IMR-90 (cell line): ENCODE results near the gene WDR49. TPM values are rescaled to one million over a fixed set of nuclear protein-coding genes. Genes with fewer than 3 reads are reported as not detected.

Experiments
- ATAC-seq: fragments of 200-7000 bp; cut with Tn5 transposase; 2 replicates; pipeline ENCODE4 v1.9.1; 2020; ENCODE audit warnings: low read depth, mild to moderate bottlenecking, moderate library complexity
- BruUV-seq: library from RNA; stranded (reverse); fragments of 400-500 nt; replicated peaks from 2 replicates; lab custom pipeline; 2021; lab: Mats Ljungman, UMichigan
- CTCF ChIA-PET: fragments of 300-600 bp; formaldehyde crosslinking; extraction: SDS; loops from one replicate; lab custom pipeline; 2021; ENCODE audit warnings: antibody characterized with exemption; lab: Yijun Ruan, JAX
- POLR2A ChIA-PET: fragments of 300-600 bp; sonication (Branson Sonifier 250); formaldehyde crosslinking; loops from one replicate; lab custom pipeline; 2022; ENCODE audit warnings: antibody characterized with exemption; ENCODE audit not compliant: unreplicated experiment; lab: Charles Lee
- DNase-seq: peaks from one replicate; pipeline ENCODE4 v3.0.0; 2013
- H2AFZ ChIP-seq: replicated peaks from 2 replicates; pipeline ENCODE3; 2013; ENCODE audit warnings: low read length, mild to moderate bottlenecking; ENCODE audit not compliant: poor library complexity
- H2AK5ac ChIP-seq: 2 replicates; pipeline ENCODE4 v1.6.1; 2013; ENCODE audit warnings: low read depth, low read length, inconsistent platforms
- H2AK9ac ChIP-seq: replicated peaks from 2 replicates; pipeline ENCODE3; 2013; ENCODE audit warnings: mild to moderate bottlenecking, low read depth, low read length, moderate library complexity; ENCODE audit not compliant: poor library complexity
- H2BK120ac ChIP-seq: 2 replicates; pipeline ENCODE4 v1.6.1; 2013; ENCODE audit warnings: low read depth, low read length, inconsistent platforms
- H2BK15ac ChIP-seq: 3 replicates; pipeline ENCODE4 v1.6.1; 2013; ENCODE audit warnings: low read depth, low read length, inconsistent platforms
- H2BK20ac ChIP-seq: 2 replicates; pipeline ENCODE4 v1.6.1; 2013; ENCODE audit warnings: low read depth, mild to moderate bottlenecking, inconsistent platforms, low read length, moderate library complexity
- H2BK5ac ChIP-seq: 2 replicates; pipeline ENCODE4 v1.6.1; 2013; ENCODE audit warnings: mild to moderate bottlenecking, low read depth, low read length, inconsistent platforms; ENCODE audit not compliant: poor library complexity, severe bottlenecking
- H3K14ac ChIP-seq: replicated peaks from 2 replicates; pipeline ENCODE4 v1.6.1; 2013; ENCODE audit warnings: low read depth, low read length, inconsistent platforms
- H3K18ac ChIP-seq: 2 replicates; pipeline ENCODE4 v1.6.1; 2013; ENCODE audit warnings: low read depth, low read length, control low read depth
- H3K23ac ChIP-seq: 2 replicates; pipeline ENCODE4 v1.6.1; 2013; ENCODE audit warnings: low read depth, low read length, inconsistent platforms
- H3K27ac ChIP-seq: 2 replicates; pipeline ENCODE4 v1.5.1; 2013; ENCODE audit warnings: mild to moderate bottlenecking, control low read depth, low read length; ENCODE audit not compliant: insufficient read depth
- H3K27me3 ChIP-seq: 2 replicates; pipeline ENCODE4 v1.6.1; 2013; ENCODE audit warnings: low read length; ENCODE audit not compliant: control insufficient read depth, insufficient read depth
- H3K36me3 ChIP-seq: 2 replicates; pipeline ENCODE4 v1.6.1; 2013; ENCODE audit warnings: low read length, mixed read lengths; ENCODE audit not compliant: control insufficient read depth, insufficient read depth
- H3K4ac ChIP-seq: 2 replicates; pipeline ENCODE4 v1.6.1; 2013; ENCODE audit warnings: low read depth, low read length, inconsistent platforms
- H3K4me1 ChIP-seq: 2 replicates; pipeline ENCODE4 v1.6.1; 2013; ENCODE audit warnings: low read length, mixed read lengths; ENCODE audit not compliant: control insufficient read depth, insufficient read depth
- H3K4me2 ChIP-seq: 2 replicates; pipeline ENCODE4 v1.6.1; 2013; ENCODE audit warnings: low read depth, mild to moderate bottlenecking, control low read depth, low read length, moderate library complexity
- H3K4me3 ChIP-seq: 2 replicates; pipeline ENCODE4 v1.5.1; 2013; ENCODE audit warnings: low read depth, mild to moderate bottlenecking, control low read depth, low read length, moderate library complexity; ENCODE audit not compliant: insufficient read depth
- H3K56ac ChIP-seq: 2 replicates; pipeline ENCODE4 v1.6.1; 2013; ENCODE audit warnings: low read length, inconsistent platforms; ENCODE audit not compliant: insufficient read depth; ENCODE audit errors: extremely low read depth
- H3K79me1 ChIP-seq, 2 experiments: 2 replicates each; pipeline ENCODE4 v1.6.1; 2013; ENCODE audit warnings: low read length in 2 of 2, inconsistent platforms in 1 of 2, low read depth in 1 of 2
- H3K9ac ChIP-seq: 2 replicates; pipeline ENCODE4 v1.6.1; 2013; ENCODE audit warnings: low read depth, low read length, control low read depth
- H3K9me1 ChIP-seq: 2 replicates; pipeline ENCODE4 v1.6.1; 2013; ENCODE audit warnings: low read length, inconsistent platforms; ENCODE audit not compliant: insufficient read depth
- H3K9me3 ChIP-seq: 2 replicates; pipeline ENCODE4 v1.6.1; 2013; ENCODE audit warnings: low read length; ENCODE audit not compliant: control insufficient read depth, insufficient read depth
- H4K20me1 ChIP-seq: 2 replicates; pipeline ENCODE4 v1.6.1; 2013; ENCODE audit warnings: low read length, inconsistent platforms; ENCODE audit not compliant: insufficient read depth
- H4K5ac ChIP-seq: 2 replicates; pipeline ENCODE4 v1.6.1; 2013; ENCODE audit warnings: mild to moderate bottlenecking, low read depth, low read length, control low read depth
- H4K8ac ChIP-seq, 2 experiments: 2 replicates each; pipeline ENCODE4 v1.6.1; 2013; ENCODE audit warnings: low read depth in 2 of 2, low read length in 2 of 2, control low read depth in 1 of 2, inconsistent platforms in 1 of 2
- H4K91ac ChIP-seq: 2 replicates; pipeline ENCODE4 v1.6.1; 2013; ENCODE audit warnings: low read depth, low read length, inconsistent platforms; ENCODE audit not compliant: insufficient read depth
- BHLHE40 ChIP-seq: fragments of 150-350 bp; IDR thresholded peaks from 2 replicates; pipeline ENCODE4 v1.6.1; 2016; ENCODE audit warnings: mild to moderate bottlenecking, low read depth, low read length
- CEBPB ChIP-seq: IDR thresholded peaks from 2 replicates; pipeline ENCODE4 v1.6.1; 2012; ENCODE audit warnings: low read depth, low read length, improper control_type of control experiment
- CHD1 ChIP-seq: IDR thresholded peaks from 2 replicates; pipeline ENCODE4 v1.6.1; 2012; ENCODE audit warnings: low read depth, low read length, improper control_type of control experiment
- FOS ChIP-seq: fragments of 150-350 bp; IDR thresholded peaks from 2 replicates; pipeline ENCODE4 v1.6.1; 2016; ENCODE audit warnings: low read depth, low read length
- MAFK ChIP-seq: IDR thresholded peaks from 2 replicates; pipeline ENCODE4 v1.6.1; 2012; ENCODE audit warnings: low read depth, low read length, improper control_type of control experiment
- MAZ ChIP-seq: IDR thresholded peaks from 2 replicates; pipeline ENCODE4 v1.6.1; 2012; ENCODE audit warnings: low read depth, mild to moderate bottlenecking, low read length, improper control_type of control experiment, moderate library complexity, borderline replicate concordance
- MXI1 ChIP-seq: IDR thresholded peaks from 2 replicates; pipeline ENCODE4 v1.6.1; 2012; ENCODE audit warnings: low read depth, mild to moderate bottlenecking, low read length, moderate library complexity, borderline replicate concordance
- NFE2L2 ChIP-seq: fragments of 150-350 bp; IDR thresholded peaks from 2 replicates; pipeline ENCODE4 v1.6.1; 2016; ENCODE audit warnings: low read depth, mild to moderate bottlenecking, low read length
- POLR2A ChIP-seq: IDR thresholded peaks from 2 replicates; pipeline ENCODE4 v1.6.1; 2012; ENCODE audit warnings: mild to moderate bottlenecking, low read depth, low read length
- RAD21 ChIP-seq: IDR thresholded peaks from 2 replicates; pipeline ENCODE4 v1.6.1; 2012; ENCODE audit warnings: low read length, improper control_type of control experiment
- RCOR1 ChIP-seq: IDR thresholded peaks from 2 replicates; pipeline ENCODE4 v1.6.1; 2012; ENCODE audit warnings: mild to moderate bottlenecking, low read length, improper control_type of control experiment; ENCODE audit not compliant: insufficient replicate concordance
- RFX5 ChIP-seq: IDR thresholded peaks from 2 replicates; pipeline ENCODE4 v1.8.0; 2012; ENCODE audit warnings: low read depth, mild to moderate bottlenecking, low read length, moderate library complexity
- SMC3 ChIP-seq: fragments of 150-350 bp; IDR thresholded peaks from 2 replicates; pipeline ENCODE4 v1.6.1; 2016; ENCODE audit warnings: low read depth, mild to moderate bottlenecking, antibody characterized with exemption, low read length, moderate library complexity
- WGBS, 2 experiments: methylation state at CpG; one replicate each; pipeline versions ENCODE4 v1.1.5 to v1.1.7; 2013; ENCODE audit warnings: missing lambda C conversion rate in 2 of 2; ENCODE audit not compliant: insufficient read length in 1 of 2; ENCODE audit errors: extremely low coverage in 2 of 2; 5-methylcytosine and 5-hydroxymethylcytosine counted together
- dilution Hi-C: fragments of 300-500 bp; cut with HindIII; formaldehyde crosslinking; loops from one replicate; pipeline ENCODE4 v1.14.3; 2018; ENCODE audit warnings: low sequenced_read_pairs; ENCODE audit not compliant: unreplicated experiment
- in situ Hi-C: fragments of 300-500 bp; cut with MboI; formaldehyde crosslinking; loops from 3 replicates; pipeline ENCODE4 v1.14.3; 2019; ENCODE audit warnings: low sequenced_read_pairs, inconsistent platforms, mixed read lengths
- intact Hi-C: fragments of 100-400 bp; cut with micrococcal nuclease; formaldehyde crosslinking; loops from 2 replicates; pipeline ENCODE4 v1.10.0; 2022
- polyA plus RNA-seq, 3 experiments: library from polyadenylated mRNA; depleted of rRNA; stranded (reverse); fragments of >200 nt; gene quantifications; 2 replicates each; pipeline ENCODE4 v1.2.3, GENCODE V29; 2012; ENCODE audit warnings: low replicate concordance in 1 of 3
- total RNA-seq: library from RNA; depleted of rRNA; stranded (reverse); fragments of >200 nt; gene quantifications from 2 replicates; pipeline ENCODE4 v1.2.3, GENCODE V29; 2012
- TF ChIP-seq, protein P1 (sequence below): conservative IDR thresholded peaks from 2 replicates; pipeline ENCODE4 v1.5.1; 2012; ENCODE audit warnings: mild to moderate bottlenecking, low read depth, low read length, improper control_type of control experiment
- TF ChIP-seq, protein P2 (sequence below): fragments of 150-350 bp; IDR thresholded peaks from 2 replicates; pipeline ENCODE4 v1.6.1; 2016; ENCODE audit warnings: low read depth, mild to moderate bottlenecking, low read length, moderate library complexity, borderline replicate concordance
- TF ChIP-seq, protein P3 (sequence below): fragments of 150-350 bp; IDR thresholded peaks from 2 replicates; pipeline ENCODE4 v1.6.1; 2017; ENCODE audit warnings: mild to moderate bottlenecking, antibody characterized with exemption, low read length, low read depth

Gene WDR49
- total and polyA plus RNA-seq, 2 of the 4 experiments (the other 2 are of a cell fraction), result not detected

DNA sequence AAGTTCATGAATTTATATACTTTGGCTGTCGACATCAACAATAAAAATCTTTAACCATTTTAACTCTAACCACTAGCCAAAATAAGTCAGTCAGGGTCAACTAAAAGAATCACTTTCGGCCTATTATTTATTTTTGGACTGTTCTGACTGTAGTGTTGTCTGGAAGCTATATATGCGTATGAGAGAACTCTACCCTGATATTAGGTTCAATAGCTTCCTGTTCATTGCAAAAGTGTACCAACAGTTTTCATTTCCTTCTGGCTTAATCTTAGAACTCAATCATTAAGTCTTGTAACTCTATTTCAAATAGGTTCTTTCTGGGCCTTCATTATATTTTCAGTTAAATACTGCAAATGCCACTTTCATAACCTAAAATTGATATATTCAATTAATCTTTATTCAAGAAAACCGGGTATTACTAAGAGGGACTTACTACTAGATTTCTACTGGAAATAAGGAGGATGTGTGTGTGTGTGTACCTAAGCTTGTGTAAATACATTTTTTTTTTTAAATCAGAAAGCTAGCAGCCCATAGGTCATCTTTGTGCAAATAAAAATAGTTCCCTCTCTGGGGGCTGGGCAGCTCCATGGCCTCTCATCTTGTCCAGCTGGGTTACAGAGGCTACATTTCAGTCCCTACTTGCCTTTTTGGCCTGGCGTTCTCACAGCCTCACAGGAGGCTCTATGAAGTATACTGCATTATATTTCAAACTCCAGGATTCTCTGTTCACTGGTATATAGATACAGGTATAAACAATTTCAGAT lies 185.7 kb downstream of the WDR49 start:
- H4K5ac ChIP-seq, result no peak overlapping the region
- no peaks in the 10 kb centered on the region for H3K36me3 ChIP-seq
- WGBS, 2 experiments, result no CpG with 5 or more reads among the region's 5 CpGs
- H3K23ac ChIP-seq, result no peak overlapping the region
- dilution Hi-C loops (no loop called here), intact Hi-C loops (no loop called here), in situ Hi-C loops (no loop called here)
- H4K20me1 ChIP-seq, result no peaks in the 10 kb centered on the region
- H3K79me1 ChIP-seq, result no peaks in the 10 kb centered on the region
- H3K9ac ChIP-seq, result no peak overlapping the region
- no peak overlapping the region for H2BK20ac ChIP-seq
- no TSS peak for BruUV-seq
- no peak overlapping the region for H3K4me3 ChIP-seq
- no peak overlapping the region for H4K8ac ChIP-seq
- H2AFZ ChIP-seq, result no peak overlapping the region
- ChIA-PET CTCF (interaction anchor here (0.5 kb wide), 1 partner anchor 9 kb away, joined by 3 read pairs; no protein-coding TSS in a partner anchor), POLR2A (no interaction called here)
- no peak overlapping the region for H2AK5ac ChIP-seq
- H3K4ac ChIP-seq, result no peak overlapping the region
- no peak overlapping the region for H2BK5ac ChIP-seq
- no peaks in the 10 kb centered on the region for H3K27me3 ChIP-seq
- 0 out of 2 replicates have a peak, but pooled peaks cover 2% of the 10 kb centered on the region for H3K9me3 ChIP-seq
- H3K9me1 ChIP-seq, result no peaks in the 10 kb centered on the region
- no peak overlapping the region for H2BK120ac ChIP-seq
- no peak overlapping the region for H2BK15ac ChIP-seq
- H3K27ac ChIP-seq, result no peak overlapping the region
- TF ChIP-seq POLR2A, result no peak
- TF ChIP-seq NFE2L2, result no peak
- TF ChIP-seq MAFK, result no peak
- TF ChIP-seq, protein P1, sequence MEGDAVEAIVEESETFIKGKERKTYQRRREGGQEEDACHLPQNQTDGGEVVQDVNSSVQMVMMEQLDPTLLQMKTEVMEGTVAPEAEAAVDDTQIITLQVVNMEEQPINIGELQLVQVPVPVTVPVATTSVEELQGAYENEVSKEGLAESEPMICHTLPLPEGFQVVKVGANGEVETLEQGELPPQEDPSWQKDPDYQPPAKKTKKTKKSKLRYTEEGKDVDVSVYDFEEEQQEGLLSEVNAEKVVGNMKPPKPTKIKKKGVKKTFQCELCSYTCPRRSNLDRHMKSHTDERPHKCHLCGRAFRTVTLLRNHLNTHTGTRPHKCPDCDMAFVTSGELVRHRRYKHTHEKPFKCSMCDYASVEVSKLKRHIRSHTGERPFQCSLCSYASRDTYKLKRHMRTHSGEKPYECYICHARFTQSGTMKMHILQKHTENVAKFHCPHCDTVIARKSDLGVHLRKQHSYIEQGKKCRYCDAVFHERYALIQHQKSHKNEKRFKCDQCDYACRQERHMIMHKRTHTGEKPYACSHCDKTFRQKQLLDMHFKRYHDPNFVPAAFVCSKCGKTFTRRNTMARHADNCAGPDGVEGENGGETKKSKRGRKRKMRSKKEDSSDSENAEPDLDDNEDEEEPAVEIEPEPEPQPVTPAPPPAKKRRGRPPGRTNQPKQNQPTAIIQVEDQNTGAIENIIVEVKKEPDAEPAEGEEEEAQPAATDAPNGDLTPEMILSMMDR, result no peak
- no peak for TF ChIP-seq RAD21
- TF ChIP-seq CEBPB, result no peak
- TF ChIP-seq, protein P2, sequence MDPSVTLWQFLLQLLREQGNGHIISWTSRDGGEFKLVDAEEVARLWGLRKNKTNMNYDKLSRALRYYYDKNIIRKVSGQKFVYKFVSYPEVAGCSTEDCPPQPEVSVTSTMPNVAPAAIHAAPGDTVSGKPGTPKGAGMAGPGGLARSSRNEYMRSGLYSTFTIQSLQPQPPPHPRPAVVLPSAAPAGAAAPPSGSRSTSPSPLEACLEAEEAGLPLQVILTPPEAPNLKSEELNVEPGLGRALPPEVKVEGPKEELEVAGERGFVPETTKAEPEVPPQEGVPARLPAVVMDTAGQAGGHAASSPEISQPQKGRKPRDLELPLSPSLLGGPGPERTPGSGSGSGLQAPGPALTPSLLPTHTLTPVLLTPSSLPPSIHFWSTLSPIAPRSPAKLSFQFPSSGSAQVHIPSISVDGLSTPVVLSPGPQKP, result no peak
- TF ChIP-seq FOS, result no peak
- TF ChIP-seq, protein P3, sequence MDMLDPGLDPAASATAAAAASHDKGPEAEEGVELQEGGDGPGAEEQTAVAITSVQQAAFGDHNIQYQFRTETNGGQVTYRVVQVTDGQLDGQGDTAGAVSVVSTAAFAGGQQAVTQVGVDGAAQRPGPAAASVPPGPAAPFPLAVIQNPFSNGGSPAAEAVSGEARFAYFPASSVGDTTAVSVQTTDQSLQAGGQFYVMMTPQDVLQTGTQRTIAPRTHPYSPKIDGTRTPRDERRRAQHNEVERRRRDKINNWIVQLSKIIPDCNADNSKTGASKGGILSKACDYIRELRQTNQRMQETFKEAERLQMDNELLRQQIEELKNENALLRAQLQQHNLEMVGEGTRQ, result no peak
- no peak for TF ChIP-seq CHD1
- TF ChIP-seq SMC3, result no peak
- TF ChIP-seq BHLHE40, result no peak
- TF ChIP-seq RFX5, result no peak
- no peak for TF ChIP-seq RCOR1
- TF ChIP-seq MAZ, result no peak
- TF ChIP-seq MXI1, result no peak
- no peak overlapping the region for H3K4me2 ChIP-seq
- no peak overlapping the region for H3K18ac ChIP-seq
- H4K91ac ChIP-seq, result no peak overlapping the region
- H2AK9ac ChIP-seq, result no peak overlapping the region
- no peak overlapping the region for H3K56ac ChIP-seq
- DNase-seq (no peak), ATAC-seq (no peak)
- no peaks in the 10 kb centered on the region for H3K4me1 ChIP-seq
- no peak overlapping the region for H3K14ac ChIP-seq
